HG03135 (cell line): Measurements from ENCODE around the gene DTX2.
"Not testable (repeated sequence)": the region's sequence is repeated elsewhere in the genome, so short reads cannot be mapped to it uniquely, and the experiment has no call there.

ENCODE experiments used
- ATAC-seq: cut with Tn5 transposase; IDR thresholded peaks from one replicate; pipeline ENCODE4 v1.9.1; 2021; ENCODE audit warnings: mild to moderate bottlenecking, moderate library complexity; ENCODE audit not compliant: unreplicated experiment

Gene DTX2

GRCh38 chr7:76461464-76462101 lies at the start of gene DTX2:
Gene DTX2, plus strand, starts transcription at chr7:76461709. Its CDS starts 18,801 bp downstream, at chr7:76480510.
- ATAC-seq: peak; percentile 98

GRCh38 chr7:76412249-76412648 lies 49.3 kb upstream of the DTX2 start:
- no peak for ATAC-seq

GRCh38 chr7:76417654-76418310 lies 43.7 kb upstream of the DTX2 start:
- ATAC-seq: not testable (repeated sequence)

GRCh38 chr7:76421097-76421496 lies 40.4 kb upstream of the DTX2 start:
- ATAC-seq: not testable (repeated sequence)

GRCh38 chr7:76423666-76424412 lies 37.7 kb upstream of the DTX2 start:
- ATAC-seq: no peak

DNA sequence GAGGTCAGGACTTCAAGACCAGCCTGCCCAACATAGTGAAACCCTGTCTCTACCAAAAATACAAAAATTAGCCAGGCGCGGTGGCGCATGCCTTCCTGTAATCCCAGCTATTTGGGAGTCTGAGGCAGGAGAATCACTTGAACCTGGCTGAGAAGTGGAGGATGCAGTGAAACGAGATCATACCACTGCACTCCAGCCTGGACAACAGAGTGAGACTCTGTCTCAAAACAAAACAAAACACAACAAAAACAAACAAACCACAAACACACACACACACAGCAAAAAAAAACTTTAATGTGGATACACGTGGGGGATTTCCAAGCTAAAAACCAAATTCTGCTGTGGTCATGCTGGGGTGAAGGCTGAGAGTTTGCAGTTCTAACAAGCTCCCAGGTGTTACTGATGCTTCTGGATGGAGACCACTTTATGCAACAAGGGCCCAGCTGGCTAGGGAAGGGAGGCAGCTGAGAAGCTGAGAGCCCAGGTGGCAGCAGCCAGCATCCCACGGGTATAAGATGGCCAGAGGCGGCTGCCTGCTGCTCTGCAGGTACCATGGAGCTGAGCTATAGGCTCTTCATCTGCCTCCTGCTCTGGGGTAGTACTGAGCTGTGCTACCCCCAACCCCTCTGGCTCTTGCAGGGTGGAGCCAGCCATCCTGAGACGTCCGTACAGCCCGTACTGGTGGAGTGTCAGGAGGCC lies 36.9 kb upstream of the DTX2 start, which contains the start of gene ZP3:
ZP3 (plus strand) TSS at position 538 of the 699 bp plus-strand sequence; CDS start at position 553, 15 bp downstream.
- ATAC-seq: no peak

GRCh38 chr7:76425156-76425555 lies 36.4 kb upstream of the DTX2 start:
- ATAC-seq: no peak

DNA sequence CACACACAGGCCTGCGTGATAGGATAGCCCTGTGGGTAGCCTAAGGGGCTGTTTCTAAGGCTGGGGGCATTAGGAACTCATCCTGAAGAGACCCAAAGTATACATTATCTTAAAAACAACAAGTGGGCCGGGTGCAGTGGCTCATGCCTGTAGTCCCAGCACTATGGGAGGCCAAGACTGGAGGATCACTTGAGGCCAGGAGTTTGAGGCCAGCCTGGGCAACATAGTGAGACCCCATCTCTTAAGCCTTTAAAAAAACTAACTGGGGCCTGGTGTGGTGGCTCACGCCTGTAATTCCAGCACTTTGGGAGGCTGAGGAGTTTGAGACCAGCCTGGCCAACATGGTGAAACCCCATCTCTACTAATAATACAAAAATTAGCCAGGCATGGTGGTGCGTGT lies 36.0 kb upstream of the DTX2 start:
- not testable (repeated sequence) for ATAC-seq

DNA sequence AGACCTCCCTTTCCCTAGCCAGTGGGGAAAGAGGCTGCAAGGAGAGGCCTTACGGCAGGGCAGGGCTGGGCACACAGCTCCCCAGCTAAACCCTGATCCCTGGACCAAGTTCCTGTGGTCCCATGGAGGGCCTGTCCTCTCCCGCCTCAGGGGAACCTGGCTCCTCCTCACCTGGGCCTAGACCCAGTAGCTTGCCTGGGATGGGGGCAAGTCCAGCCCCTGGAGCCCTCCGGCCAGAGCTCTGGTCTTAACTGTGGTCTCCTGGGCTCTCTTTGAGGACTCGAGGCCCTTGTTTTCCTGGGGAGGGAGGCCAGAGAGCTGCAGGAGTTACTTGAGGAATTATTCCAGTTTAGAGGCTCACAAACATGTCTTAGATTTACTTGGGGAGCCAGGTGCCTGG lies 35.3 kb upstream of the DTX2 start:
- ATAC-seq: no peak

GRCh38 chr7:76427635-76428034 lies 33.9 kb upstream of the DTX2 start:
- ATAC-seq: no peak

DNA sequence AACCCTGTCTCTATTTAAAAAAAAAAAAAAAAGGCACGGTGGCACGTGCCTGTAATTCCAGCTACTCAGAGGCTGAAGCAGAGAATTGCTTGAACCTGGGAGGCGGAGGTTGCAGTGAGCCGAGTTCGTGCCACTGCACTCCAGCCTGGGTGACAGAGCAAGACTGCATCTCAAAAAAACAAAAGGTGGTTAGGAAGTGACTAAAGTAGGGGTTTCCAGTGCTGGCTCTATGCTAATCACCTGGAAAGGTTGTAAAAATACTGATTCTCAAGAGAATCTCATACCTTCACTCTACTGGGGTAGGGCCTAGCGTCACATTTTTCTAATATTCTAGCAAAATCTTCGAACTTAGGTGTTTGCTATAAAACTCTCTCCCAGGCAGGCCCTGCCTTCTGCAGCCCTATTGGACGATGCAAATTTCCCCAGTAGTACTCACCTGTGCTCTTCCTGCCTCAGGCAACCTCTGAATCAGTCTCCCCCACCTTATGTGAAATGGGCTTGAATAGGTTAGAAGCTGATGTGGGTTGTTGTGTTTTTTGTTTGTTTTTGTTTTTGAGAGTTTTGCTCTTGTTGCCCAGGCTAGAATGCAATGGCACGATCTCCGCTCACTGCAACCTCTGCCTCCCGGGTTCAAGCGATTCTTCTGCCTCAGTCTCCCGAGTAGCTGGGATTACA lies 33.2 kb upstream of the DTX2 start:
- ATAC-seq: no peak

DNA sequence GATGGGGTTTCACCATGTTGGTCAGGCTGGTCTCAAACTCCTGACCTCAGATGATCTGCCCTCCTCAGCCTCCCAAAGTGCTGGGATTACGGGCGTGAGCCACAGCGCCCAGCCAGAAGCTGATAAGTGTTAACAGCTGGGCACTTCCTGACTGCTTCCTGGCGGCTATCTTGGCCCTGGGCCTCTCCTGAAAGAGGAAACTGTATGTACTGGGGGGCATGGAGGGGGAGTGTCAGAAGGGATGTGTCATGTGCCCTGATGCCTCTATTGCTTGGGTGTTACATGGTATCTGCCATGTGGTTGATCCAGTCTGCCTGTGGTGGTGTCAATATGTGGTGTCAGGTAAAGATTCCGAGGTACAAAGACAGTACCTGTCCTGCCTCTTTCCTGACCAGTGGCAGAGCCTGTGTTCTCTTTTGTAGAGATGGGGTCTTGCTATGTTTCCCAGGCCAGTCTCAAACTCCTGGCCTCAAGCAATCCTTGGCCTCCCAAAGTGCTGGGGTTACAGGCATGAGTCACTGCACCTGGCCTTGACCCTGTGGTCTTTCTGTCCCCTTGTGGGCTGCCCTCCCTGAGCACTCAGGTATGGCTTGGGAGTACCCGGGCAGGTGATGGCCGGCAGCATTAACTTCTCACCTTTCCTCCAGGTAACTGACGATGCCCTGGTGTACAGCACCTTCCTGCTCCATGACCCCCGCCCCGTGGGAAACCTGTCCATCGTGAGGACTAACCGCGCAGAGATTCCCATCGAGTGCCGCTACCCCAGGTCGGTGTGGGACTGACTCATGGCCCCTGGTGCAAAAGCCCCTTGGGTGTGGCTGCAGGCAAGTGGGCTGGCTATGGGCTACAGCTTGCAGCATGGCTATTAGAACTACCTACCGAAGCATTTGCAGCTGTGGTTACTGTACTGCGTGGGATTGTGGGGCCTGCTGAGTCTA lies 32.4 kb upstream of the DTX2 start:
- ATAC-seq: no peak

GRCh38 chr7:76430211-76430610 lies 31.3 kb upstream of the DTX2 start:
- no peak for ATAC-seq

DNA sequence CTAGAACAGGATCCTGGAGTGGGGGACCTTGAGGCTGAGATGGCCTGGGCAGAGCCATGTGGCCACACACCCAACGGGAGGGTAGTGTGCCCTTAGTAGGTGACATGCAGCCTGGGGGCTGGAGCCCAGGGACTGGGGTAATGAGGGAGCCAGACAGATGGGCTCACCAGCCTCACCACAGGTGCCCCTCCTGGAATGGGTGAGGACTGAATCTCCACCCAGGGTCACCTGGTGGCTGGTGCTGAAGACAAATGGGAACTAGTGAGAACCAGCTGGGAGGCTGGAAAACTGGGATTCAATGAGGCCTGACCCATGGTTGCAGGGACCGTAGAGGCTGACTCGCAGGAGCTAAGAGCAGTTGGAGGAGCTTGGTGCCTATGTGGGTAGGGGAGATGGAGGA lies 30.7 kb upstream of the DTX2 start:
- no peak for ATAC-seq

GRCh38 chr7:76437873-76438272 lies 23.6 kb upstream of the DTX2 start:
- ATAC-seq: peak; percentile 55

DNA sequence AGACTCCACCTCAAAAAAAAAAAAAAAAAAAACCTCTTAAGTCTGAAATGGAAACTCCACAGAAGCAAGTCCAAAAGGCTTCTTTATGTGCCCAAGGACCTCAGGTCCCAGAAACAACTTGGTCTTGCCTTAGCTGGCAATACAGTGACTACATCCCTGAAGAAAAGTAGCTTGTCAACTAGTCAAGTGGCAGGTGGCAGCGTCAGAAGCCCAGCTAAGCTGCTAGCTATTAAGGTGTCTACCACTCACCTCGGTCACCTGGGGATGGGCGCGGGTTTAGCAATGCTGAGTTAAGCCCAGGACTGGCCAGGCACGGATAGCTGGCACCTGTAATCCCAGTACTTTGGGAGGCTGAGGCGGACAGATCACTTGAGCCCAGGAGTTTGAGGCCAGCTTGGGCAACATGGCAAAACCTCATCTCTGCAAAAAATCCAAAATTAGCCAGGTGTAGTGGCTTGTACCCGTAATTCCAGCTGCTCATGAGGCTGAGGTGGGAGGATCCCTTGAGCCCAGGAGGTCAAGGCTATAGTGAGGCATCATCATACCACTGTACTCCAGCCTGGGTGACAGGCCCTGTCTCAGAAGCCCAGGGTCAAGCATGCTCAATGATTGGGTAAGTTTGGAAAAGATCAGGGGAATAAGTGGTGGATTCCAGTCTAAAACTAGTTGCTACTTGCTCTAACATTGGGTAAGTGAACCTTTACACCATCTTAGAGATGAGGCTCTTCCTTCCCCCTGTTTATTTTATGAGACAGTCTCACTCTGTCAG lies 22.2 kb upstream of the DTX2 start:
- ATAC-seq: not testable (repeated sequence)

DNA sequence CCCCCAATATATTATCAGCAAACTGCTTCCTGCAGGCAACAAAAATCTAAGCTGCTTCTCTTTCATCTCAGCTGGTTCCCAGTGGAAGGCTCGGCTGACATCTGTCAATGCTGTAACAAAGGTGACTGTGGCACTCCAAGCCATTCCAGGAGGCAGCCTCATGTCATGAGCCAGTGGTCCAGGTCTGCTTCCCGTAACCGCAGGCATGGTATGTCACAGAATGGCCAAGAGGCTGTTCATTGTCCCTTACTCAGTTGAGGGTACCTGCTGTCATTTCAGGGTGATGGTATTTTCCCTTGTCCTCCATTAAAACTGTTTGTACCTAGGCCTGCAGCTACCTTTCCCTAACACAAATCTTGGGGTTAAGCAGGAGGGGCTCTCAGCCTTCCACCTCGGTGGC lies 21.1 kb upstream of the DTX2 start:
- not testable (repeated sequence) for ATAC-seq

GRCh38 chr7:76441792-76442191 lies 19.7 kb upstream of the DTX2 start:
- peak; percentile 43 for ATAC-seq
